NCI-H1436 treated with DMSO at 0.1 percent for 48 hours (cell line): Measurements from ENCODE around the gene AKAP13.

Source experiments
- DNase-seq: peaks from one replicate; lab custom pipeline; 2025; lab: John Stamatoyannopoulos, UW

Gene AKAP13

DNA sequence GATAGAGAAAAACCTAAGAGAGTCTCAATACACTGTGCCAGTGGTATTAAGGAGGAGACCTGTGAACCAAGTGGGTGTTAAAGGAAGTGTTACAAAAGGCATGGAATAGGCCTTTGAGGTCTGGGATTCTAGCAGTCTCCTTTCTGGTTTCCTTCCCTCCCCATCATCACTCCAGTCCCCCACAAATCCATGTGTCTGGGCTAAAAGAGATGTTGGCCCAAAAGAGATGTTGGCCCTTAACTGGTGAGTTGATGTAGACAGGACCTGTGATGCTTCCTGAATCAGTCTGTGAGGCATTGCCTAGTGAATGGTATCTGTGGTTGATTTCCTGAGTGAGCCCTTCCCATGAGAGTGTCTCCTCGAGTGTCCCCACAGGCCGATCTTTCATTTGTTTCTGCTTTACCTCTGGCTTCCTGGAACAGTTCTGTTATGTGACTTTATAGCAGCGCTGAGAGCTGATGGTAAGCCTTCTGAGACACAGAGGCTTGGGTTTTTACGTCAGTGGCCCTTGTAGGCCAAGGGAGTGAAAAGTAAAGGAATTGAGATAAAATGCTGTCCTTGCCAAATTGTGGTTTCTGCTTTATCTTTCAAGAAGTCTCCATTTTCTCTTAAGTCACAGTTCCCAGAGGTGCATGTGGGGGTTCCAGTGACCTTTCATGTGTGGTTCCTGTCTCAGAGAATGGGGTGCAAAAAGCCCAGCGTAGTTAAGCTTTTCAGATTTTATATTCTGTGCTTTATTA, 326.5 kb downstream of the AKAP13 start:
- DNase-seq = no peak

DNA sequence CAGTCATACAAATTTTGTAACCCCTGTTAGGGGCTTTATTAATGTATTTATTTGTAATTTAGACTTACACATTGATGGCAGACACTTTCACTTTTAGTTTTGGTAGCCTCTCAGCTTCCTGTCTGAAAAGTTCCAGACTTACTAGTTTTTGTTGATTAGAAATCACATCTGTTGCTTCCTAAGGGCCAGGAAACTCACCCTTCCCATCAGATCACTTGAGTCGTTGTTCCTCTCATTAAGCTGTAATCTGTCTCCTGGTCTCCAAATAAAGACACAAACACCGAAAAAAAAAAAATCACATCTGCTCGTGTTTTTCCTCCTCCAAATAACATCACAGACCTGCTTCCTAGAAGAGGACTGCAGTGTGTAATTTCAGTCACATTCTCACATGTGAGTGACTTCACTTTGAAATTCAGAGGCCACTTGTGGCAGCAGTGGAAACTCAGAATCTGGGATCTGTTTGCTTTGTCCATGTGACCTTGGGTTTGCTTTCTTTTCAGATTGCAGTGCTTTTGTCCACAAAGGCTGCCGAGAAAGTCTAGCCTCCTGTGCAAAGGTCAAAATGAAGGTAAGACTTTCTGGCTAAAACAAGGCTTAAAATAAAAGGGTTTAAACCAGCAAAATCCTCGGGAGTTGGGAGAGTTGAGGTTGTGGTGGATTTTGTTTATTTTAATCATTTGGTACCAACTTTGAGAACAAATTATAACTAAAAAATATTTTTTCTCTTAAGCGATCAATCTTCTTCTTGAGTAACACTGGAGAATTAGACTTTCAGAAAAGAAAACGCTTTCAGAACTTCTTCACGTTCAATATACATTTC, 327.3 kb downstream of the AKAP13 start:
- no peak for DNase-seq

DNA sequence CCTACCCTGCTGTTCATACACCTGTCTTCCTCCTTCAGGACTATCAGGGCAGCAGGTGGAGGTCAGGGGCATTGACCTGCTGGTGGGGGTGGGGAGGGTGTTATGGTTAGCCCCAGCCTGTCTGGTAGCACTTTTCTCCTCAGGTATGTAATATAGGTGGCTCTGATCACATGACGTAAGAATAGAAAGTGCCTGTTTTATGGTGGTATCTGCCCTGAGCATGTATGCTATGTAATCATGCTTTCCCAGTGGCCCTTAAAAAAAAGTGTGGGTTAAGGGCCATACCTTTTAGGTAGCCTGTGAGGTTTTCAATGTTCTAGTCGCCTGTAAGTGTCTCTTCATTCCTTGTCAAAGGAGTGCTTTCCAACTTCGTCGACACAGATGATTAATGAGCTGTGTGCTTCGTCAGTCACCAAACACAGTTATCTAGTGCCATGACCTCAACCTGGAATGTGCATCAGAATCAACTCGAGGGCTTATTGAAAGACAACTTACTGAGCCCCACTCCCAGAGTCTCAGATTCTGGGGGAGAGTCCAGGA, 328.1 kb downstream of the AKAP13 start:
- DNase-seq = no peak

DNA sequence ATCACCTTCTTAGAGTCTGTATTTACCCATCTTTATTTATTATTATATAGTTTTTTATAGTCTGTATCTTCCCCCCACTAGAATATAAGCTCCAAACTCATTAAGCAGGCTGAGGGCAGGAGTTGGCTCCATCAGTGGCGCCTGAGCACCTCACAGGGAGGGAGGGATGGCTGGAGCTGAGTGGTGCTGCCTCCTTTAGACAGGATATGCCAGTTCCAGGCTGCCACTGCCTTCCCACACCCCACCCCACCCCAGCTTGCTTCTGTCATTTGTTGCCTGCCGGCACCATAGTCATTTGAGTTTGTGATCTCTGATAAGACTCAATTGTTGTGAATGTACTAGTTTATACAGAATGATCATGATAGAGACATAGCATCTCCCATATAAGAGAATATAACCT, 328.8 kb downstream of the AKAP13 start:
- no peak for DNase-seq

DNA sequence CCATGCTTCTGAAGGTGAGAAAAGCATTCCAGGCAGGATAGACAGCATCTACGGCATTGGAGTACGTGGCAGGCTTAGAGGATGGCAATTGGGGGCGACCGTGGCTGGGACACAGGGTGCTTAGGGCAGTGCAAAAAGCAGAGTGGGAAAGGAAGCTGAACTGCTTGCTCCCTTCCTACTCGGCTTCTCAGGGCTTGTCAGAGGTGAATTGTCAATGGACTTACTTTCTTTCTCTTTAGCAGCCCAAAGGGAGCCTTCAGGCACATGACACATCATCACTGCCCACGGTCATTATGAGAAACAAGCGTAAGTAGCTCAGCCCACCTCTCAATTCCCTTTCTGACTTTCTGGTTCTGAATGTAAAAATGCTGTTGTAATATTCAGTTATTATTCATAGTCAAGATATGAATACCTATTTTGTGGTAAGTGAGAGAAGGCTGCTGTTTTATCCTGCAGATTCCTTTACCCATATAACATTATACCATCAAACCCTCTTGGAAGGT, 330.0 kb downstream of the AKAP13 start:
- DNase-seq = no peak

DNA sequence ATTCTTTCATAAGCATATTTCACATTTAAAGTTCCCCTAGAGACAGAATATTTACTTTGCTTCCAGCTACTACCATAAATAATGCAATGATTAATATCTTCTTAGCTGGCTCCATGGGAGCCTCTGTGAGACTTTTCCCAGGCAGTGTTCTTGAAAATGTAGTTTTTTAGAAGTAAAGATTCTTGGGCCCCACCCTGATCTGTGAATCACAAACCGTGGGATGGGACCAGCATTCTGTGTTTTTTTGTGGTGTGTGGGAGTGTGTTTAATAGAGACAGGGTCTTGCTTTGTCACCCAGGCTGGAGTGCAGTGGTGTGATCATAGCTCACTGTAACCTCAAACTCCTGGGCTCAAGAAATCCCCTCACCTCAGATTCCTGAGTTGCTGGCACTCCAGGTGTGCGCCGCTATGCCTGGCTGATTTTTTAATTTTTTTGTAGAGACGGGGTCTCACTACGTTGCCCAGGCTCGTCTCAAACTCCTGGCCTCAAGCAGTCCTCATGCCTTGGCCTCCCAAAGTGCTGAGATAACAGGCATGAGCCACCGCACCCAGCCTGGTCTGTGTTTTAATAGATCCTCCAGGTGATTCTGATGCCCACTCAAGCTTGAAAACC, 331.3 kb downstream of the AKAP13 start:
- no peak for DNase-seq

DNA sequence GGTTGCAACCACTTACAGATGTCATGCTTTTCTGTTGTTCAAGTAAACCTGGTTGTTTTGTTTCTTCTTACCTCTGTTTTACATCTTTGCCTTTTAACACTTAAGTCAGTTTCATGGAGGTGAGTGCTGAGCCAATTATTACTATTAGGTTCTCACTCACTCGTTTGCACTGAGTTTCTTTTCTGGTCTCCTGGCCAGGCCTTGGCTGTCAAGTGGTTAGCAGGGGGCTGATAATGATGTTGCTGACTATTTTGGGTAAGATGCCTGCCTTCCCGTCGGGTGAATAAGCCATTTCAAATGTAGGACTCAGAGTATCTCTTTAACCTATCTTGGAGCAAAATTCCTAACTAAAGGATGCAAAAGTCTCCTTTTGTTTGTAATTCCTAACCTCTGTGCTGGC, 335.9 kb downstream of the AKAP13 start:
- no peak for DNase-seq

DNA sequence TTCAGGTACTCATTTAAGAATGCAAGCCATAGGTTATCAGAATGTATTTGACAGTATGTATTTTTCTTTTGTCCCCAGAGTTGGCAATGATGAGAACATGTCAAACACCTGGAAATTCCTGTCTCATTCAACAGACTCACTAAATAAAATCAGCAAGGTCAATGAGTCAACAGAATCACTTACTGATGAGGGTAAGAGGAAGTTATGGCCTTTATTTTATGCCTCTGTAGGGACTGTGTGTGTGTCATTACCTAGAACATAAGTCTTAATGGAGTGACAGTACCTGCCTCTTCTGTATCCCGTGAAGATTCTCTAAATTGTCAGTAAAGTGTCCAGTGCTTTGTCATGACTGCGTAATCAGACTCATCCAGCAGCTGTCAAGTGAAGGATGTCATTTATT, 336.8 kb downstream of the AKAP13 start:
- DNase-seq = no peak

DNA sequence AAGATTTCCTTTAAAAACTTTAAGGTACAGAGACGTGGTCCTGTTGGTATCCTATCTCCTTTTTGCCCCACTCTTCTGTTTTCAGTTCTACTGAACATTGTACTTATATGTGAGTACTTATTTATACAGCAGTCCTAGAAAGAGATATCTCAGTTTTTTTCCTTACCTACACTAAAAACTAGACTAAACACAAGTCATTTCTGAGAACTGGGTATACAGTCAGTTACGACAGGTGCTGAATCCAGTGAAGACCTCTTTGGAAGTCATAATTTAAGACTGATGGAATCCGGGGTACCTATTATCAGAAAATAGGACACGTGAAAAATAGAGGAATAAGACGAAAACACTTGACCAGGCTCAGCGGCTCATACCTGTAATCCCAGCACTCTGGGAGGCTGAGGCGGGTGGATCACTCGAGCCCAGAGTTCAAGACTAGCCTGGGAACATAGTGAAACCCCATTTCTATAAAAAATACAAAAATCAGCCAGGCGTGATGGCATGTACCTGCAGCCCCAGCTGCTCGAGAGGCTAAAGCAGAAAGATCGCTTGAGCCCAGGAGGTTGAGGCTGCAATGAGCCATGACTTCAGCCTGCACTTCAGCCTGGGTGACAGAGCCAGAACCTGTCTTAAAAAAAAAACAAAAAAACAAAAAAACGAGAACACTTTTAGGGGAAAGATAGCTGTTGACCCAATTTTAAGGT, 338.0 kb downstream of the AKAP13 start:
- no peak for DNase-seq

DNA sequence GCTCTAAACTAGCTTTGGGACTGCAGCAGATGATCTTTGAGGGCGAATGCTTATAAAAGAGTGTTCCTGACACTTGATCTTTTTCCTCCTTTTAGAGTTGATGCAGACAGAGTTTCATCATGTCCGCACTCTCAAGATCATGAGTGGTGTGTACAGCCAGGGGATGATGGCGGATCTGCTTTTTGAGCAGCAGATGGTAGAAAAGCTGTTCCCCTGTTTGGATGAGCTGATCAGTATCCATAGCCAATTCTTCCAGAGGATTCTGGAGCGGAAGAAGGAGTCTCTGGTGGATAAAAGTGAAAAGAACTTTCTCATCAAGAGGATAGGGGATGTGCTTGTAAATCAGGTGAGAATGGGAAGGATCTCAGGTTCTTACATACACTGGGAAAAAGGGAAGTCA, 338.6 kb downstream of the AKAP13 start:
- DNase-seq = no peak

DNA sequence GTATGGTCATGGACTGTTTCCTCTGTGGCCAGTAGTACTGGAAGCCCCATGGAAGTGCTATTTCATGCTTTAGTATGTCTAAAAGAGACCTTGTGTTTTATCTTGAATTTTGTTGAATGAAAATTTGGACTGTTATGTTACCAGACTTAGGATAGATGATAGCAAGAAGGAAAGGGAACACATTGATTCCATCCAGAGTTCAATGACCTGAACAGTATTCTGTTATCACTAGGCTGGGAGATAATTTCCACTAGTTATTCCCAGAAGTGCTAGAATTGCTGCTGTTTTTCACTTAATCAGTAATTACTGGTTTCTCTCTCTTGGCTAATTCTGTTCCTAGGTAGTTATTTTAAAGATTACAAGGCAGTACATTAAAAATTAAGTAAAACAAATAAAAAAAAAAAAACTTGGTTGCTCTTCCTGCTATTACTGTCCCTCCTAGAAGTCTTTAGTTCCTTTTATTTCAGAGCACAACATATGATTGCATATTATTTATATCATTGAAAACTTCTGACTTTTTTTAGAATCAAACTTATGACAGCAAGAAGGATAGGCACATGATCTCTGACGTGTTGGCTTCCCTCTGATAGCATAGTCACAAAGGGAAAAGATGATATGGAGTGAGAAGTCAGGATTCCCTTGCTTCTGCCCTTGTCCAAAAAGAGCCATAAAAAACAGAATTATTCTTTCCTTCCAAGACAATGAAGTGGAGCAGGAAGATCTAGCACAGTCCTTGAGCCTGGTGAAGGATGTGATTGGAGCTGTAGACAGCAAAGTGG, 342.2 kb downstream of the AKAP13 start:
- no peak for DNase-seq

DNA sequence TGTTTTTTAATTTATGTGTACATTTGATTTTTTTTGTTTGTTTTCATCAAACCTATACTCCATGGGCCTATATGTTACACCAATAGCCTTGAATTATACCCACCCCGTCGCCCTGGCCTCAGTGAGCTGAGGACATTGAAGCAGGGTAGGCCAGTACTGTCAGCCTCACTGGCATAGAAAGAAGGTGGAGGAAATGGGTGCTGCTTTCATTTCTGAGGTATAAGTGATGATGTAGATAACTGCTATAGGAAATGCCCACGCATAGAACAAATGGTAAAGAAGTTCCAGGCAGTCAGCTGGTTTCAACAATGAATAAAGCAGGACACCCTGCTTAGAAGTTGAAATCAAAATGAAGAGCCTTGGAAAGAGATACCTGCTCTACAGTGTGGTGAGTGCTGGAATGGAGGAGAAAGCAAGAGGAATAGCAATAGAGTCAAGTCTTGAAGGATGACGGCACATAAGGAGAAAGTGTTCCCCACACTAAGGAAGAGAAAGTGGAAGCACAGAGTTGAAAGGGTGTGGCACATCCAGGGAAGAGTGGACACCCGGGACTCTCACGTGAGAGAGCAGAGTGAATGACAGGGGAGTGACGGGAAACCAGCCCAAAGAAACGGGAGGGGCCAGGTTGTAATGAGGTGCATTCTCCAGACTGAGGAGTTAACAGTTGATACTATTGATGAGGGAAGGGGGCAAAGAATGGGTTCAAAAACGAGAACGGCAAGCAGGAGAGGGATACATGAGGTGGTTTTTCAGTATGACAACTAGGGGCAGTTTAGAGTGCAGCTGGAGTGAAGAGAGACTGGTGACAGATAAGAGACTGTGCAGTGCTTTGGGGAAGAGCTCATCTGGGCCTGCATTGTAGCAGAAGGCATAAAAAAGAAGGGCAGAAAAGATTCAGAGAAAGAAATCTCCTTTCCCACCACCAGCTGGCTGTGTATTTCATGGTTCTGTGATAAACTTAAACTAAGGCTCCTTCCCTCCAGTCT, 343.9 kb downstream of the AKAP13 start:
- DNase-seq = no peak

DNA sequence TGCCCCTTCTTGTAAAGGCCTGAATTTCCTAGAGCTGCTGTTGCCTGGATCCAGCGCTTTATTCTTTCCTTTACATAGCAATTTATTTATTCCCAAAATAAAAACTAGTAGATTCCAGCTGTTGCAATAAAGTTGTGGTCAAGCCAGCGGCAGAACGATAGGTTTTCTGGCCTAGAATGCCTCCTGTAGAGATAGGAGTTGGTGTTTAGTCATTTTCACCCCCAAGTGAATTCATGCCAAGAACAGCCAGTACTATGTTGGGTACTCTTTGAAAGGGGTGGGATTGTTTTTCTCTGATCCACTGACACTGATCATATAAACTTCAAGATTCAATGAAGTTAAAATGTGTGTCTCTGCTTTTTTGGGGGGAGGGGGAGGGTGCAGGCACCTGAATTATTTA, 344.6 kb downstream of the AKAP13 start:
- no peak for DNase-seq

DNA sequence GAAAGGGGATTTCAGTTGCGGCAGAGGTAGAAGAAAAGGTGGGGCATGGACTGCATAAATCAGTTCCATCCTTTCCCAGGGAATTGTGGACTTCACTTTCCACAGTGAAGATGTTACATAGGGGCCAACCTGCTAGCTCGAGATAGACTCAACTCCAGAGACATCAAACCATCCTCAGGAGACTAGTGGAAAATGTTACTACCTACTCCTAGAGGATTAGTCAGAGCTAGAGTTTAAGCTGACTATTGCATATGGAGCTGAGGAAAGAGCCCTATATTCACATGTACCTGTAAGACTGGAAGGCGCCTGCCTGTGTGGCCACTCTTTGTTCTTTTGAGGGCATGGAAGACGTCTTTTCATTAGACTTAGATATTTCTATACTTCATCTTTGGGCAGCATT, 345.2 kb downstream of the AKAP13 start:
- no peak for DNase-seq

DNA sequence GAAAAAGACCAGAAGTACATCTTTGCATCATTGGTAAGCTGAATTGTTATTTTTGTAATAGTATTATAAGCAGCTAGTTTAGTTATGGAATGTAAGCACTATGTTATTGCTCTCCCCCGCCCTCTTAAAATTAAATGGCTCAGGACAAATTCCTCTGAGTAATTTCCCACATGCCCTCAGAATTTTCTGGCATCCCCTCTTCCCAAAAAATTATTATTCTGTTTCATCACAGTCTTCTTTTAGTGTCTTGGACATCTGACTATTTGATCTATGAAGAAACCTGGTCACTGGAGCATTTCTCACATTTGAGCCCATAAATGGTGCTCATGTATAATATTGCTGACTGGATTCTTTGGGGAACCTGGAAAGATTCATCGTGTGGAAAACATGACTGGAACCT, 346.1 kb downstream of the AKAP13 start:
- no peak for DNase-seq

DNA sequence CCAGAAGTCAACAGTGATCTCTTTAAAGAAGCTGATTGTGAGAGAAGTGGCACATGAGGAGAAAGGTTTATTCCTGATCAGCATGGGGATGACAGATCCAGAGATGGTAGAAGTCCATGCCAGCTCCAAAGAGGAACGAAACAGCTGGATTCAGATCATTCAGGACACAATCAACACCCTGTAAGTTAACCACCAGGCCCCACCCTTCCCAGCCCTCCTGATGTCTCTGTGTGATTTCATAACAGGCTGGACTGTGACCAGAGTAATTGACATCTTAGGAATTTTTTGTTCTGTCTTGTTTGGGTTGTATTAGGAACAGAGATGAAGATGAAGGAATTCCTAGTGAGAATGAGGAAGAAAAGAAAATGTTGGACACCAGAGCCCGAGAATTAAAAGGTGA, 346.7 kb downstream of the AKAP13 start:
- DNase-seq = no peak

DNA sequence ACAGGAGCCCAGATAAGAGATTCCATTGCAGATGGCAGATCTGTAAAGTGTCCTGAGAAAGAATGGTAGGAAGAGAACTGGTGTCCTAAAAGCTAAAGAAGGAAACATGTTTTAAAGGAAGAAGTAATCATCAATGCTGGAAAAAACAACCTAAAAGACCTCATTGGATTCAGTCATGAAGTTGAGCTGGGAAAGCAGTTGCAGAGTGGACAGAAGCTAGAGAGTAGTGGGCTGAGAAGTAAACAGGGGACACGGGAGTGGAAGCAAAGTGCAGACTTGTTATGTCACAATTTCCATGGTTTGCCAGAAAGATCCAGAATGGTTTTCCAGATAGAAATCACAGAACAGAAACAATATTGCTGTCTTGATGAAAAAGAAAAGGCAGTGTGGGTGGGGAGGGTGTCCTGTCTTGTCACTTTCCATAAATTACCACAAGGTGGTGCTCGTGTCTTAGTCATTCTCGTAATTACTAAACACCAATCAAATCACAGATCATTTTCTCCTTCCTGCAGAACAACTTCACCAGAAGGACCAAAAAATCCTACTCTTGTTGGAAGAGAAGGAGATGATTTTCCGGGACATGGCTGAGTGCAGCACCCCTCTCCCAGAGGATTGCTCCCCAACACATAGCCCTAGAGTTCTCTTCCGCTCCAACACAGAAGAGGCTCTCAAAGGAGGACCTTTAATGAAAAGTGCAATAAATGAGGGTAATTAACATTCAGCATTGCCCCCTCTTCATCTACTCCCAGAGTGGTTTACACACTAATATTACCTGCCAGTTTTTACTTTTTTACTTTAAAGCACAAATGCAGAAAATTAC, 349.8 kb downstream of the AKAP13 start:
- peak; percentile 14 for DNase-seq

DNA sequence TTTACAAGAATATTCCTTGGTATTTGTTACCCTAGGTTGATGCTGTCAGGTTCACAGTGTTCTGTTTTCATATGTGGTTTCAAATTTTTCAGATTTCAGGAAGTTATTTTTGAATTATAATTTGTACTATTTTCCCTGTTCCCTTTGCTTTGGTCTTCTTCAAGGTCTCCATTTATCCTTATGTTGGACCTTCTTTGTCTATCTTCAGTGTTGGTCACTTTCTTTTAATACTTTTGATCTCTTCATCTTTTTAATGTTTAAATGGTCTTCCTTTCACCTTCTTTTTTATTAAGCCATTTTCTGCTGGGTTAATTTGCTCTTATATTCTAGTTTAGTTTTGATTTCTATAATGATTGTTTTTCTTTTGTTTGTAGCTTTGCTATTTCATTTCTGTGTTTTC, 353.0 kb downstream of the AKAP13 start:
- no peak for DNase-seq

DNA sequence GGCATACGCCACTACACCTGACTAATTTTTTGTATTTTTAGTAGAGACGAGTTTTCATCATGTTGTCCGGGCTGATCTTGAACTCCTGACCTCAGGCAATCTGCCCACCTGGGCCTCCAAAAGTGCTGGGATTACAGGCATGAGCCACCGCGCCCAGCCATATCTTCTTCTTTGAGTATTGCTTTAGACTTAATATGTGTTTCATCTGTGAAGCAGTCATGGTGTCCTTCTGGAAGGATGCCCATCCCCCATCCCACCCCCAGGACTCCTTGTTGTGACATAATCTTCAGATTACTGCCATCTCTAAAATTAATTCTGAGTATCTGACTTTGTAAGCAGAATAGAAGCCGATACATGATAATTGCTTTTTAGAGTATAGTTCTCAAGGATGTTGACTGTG, 356.7 kb downstream of the AKAP13 start:
- no peak for DNase-seq
